HT-29 (cell line): ENCODE data around the gene FOXN3. TPM values are rescaled to one million over a fixed set of nuclear protein-coding genes. Genes with fewer than 3 reads are reported as not detected.

Experiments
- DNase-seq: peaks from one replicate; pipeline ENCODE4 v3.0.0-alpha.2; 2015; ENCODE audit warnings: low spot score
- total RNA-seq: library from RNA; depleted of rRNA; stranded (reverse); fragments of >200 nt; shearing (Covaris generic); gene quantifications from 2 replicates; pipeline ENCODE4 v1.2.3, GENCODE V29; 2014

Gene FOXN3
- total RNA-seq, 1 experiment from 2014 or later, result 9.4 TPM

- DNase-seq, result no peak
Observed at GRCh38 chr14:89364316-89364715, 52.7 kb downstream of the FOXN3 start.

DNA sequence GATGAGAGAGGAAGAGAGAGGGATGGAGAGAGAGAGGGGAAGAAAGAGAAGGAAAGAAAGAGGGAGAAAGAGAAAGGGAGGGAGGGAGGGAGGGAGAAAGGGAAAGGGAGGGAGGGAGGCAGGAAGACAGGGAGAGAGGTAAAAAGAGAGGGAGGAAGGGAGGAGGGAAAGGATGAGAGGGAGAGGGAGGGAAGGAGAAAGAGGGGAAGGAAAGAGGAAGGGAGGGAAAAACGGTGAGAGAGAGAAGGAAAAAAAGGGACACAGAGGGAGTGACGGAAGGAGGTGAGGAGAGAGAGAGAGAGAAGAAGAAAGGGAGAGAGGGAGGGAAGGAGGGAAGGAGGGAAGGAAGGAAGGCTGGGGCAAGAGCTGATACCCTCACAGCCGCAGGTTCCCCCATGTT lies 56.8 kb downstream of the FOXN3 start:
- no peak for DNase-seq

- no peak for DNase-seq
Observed at GRCh38 chr14:89359477-89360222, 57.4 kb downstream of the FOXN3 start.

DNA sequence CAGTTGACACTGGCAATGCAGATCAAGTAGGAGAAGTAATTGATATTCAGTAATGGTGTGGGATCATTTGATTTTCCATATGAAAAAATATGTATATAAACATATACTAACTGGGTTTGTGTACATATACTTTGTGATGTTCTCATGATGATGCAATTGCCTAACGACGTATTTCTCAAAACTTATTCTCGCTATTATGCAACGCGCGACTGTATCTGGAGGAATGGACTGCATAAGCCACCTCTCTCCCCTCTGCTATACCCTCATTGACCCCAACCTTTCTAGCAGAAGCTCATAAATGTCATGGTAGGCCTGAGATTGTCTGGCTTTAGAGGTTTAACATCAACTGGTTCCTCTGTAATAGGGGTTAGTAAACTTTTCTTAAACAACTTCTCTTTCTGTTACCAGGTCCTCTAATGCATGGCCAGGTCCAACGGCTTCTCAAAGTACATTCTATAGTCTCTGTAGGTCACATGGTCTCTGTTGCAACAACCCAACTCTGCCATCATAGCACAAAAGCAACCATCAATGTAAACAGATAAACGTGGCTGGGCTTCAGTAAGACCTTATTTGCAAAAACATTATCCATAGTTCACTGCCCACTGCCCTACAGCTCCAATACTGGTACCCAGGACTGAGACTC lies 59.3 kb downstream of the FOXN3 start:
- DNase-seq, result no peak

DNA sequence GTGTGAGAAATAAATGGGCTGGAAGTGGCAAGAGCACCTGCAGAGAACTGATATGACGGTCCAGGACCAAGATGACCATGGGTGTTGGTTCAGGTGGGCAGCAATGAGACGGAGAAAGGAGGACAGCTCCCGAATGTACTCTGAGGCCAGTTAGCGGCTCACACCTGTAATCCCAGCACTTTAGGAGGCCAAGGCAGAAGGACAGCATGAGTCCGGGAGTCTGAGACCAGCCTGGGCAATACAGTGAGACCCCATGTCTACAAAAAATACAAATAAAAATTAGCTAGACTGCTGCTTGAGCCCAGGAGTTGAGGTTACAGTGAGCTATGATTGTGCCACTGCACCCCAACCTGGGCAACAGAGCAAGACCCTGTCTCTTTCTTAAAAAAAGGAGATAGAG lies 60.1 kb downstream of the FOXN3 start:
- no peak for DNase-seq

- DNase-seq, result no peak
Observed at GRCh38 chr14:89356496-89356895, 60.5 kb downstream of the FOXN3 start.

DNA sequence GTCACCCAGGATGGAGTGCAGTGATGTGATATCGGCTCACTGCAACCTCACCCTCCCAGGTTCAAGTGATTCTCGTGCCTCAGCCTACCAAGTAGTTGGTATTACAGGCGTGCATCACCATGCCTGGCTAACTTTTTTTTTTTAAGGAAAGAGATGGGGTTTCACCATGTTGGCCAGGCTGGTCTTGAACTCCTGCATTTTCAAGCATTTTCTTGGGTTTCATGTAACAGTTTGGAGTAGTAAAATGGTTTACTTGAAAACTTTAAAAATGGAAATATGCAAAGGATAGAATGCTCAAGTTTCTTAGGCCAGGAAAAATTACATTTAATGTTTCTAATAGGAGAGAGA lies 63.3 kb downstream of the FOXN3 start:
- DNase-seq, result no peak

DNA sequence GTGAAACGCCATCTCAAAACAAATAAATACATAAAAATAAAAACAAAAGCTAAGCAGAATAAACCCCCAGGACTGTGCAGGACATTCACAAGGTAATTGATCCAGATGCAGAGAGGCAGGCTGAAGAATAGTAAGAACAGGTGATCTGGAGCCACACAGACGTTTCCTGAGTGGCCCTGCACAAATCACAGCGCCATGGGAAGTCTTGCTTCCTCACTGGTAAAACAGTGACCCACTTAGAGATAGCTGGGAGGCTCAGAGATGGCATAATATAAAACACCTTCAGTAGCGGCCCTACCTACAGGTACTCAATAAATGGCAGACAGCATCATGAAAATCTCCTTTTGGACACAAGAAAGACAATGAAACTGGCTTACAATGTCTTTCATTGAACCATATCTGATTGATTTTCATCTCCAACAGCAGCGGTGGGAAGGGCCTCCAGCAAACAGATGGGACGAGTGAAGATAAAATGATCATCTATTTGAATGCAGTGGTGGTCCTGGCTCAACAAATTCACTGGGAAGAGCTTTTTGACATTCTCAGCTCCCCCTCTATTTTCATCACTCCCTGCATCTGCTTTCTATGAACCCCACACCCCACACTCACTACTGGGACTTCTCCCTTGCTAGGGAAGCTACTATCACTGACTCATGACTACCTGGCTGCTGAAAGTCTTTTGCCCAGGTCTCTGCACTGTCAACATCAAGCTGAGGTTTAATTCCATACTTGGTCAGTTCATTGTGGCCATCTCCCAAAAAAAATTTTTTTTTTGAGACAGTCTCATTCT lies 63.9 kb downstream of the FOXN3 start:
- no peak for DNase-seq

DNA sequence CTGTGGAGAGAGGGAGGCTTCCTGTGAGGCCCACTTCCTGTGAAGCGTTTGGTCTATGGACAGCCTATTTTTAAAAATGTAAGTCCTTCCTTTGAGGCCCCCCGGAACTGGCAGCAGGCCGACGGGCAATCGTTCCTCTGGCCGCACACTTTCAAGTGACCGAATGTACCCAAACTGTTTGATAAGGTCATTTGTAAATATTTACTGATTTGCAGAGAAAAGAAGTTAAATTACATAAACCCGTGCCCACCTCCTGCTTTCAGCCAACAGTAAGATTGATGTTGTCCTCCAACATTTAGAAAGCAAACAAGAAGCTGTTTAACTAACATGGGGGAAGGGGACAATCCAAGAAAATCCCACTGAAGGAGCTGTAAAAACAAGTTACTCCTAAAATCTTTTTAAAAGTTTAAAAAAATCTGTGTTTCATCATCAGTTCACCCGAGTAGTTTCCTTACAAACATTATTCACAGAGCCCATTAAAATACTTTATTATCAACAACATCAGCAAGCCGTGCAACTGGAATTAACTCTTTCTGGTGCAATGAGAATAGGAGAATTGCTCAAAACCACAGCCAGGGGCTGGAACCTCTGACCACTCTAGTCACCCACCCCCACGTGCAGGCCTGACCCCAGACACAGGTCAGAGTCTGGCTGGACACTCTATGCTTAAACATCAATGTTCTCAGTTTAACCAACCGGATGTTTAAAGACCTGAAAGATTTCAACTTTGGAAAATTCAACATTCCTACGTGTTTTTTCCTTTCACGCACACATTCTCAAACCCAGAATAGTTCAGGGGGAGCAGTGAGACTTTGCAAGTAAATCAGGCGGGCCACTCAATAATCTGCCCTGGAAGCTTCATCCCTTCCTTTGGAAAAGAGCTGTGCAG lies 65.3 kb downstream of the FOXN3 start:
- no peak for DNase-seq

- no peak for DNase-seq
Observed at GRCh38 chr14:89351221-89351515, 65.9 kb downstream of the FOXN3 start.

DNA sequence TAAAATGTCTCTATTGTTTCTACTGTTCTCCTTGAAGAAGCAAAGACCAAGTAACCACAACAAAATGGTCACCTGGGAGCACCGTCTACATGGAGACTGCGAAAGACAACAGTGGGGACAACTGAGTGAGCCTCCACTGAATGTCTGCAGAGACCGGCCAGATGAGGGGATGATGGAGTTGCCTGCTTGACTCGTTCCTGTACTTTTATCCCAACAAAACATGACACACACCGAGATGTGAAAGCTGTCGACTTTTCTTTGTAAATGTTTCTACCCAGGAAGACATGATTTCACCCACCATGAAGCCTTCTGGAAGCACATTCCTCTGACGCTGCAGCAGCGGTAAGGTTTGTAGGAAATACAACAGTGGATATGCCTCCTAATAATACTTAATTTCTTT lies 66.9 kb downstream of the FOXN3 start:
- DNase-seq, result no peak

DNA sequence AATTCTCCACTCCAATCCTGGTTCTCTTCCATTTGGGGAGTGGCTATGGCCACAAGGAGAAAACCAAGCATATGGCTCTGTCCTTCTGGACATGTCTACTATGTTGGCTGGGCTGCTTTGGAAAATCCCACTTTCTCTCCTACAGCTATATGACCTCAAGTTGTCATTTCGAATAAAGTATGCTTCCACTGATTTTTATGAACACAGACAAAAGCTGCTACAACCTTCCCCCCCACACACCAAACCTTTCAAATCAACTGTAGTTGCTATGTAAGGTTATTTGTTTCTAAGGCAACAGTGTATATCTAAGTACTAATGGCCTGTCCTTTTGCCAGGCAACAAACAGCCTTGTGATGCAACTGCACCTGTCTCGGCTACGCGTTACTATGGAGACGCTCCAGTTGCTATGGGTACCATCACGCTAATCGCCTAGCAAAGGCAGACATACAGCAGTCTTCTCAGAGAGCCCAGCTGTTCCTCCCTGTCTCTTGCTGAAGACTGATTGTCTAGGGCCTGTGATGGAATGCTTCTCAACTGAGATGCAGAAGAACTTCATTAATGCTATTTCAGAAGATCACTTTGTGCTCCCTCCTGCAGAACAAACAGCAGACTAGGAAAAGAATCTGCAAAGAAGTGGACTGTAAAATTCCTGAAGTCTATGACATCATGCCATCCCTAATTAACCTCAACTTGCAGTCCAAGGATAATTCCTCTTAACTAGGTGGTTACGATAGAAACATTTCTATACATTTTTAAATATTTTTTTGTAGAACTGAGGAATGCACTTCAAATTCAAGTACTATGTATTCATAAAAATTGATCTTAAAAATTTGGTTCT lies 67.6 kb downstream of the FOXN3 start:
- DNase-seq, result no peak

GRCh38 chr14:89348722-89349121 lies 68.3 kb downstream of the FOXN3 start:
- no peak for DNase-seq

DNA sequence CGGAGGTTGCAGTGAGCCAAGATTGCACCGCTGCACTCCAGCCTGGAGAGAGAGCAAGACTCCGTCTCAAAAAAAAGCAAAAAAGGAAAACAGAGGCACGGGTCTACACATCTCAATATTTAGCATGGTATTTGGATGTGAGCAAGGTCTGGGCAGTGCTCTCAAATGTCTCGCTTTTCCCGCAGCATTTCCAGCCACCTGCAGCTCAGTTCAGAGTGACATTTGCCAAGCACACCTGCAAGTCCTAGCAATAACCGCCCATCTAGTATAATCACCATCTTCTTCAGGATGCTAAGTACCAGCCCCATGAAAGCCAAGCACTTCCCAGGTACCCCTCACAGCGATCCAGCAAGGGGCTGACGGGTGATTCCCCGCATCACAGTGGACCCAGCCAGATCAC lies 69.1 kb downstream of the FOXN3 start:
- no peak for DNase-seq

DNA sequence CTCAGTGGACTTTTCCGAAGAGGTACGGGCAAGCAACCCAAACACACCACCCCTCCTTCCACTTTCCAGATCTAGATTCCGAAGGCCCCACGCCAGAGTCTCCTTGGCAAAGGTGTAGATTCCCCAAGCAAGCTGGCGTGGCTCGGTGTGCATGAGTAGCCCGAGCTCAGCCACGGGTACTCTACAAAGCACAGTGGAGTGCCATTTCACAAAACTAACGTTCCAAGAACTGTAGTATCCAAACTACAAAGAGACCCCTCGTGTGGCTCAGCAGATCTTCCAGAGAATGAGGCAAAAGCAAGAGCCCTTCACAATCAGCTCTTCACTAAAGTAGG lies 72.1 kb downstream of the FOXN3 start:
- no peak for DNase-seq

GRCh38 chr14:89343356-89343755 lies 73.7 kb downstream of the FOXN3 start:
- DNase-seq, result no peak

DNA sequence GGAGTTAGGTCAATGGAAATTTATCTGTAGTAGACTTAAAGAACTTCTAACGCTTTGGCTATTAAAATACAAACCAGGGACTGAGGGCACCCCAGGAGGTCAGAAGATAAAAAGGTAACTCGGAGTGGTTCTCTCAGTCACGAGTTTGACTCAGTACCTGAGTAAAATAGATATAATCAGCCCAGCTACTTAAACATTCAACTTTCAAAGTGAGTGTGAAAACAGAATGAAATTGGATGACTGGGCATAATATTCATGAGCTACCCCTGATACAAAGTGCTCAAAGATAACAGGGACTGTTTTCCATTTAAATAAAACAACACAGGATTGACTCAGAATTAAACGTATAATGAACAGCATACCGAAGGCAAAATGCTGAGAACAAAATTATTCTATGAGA lies 75.0 kb downstream of the FOXN3 start:
- DNase-seq, result no peak

DNA sequence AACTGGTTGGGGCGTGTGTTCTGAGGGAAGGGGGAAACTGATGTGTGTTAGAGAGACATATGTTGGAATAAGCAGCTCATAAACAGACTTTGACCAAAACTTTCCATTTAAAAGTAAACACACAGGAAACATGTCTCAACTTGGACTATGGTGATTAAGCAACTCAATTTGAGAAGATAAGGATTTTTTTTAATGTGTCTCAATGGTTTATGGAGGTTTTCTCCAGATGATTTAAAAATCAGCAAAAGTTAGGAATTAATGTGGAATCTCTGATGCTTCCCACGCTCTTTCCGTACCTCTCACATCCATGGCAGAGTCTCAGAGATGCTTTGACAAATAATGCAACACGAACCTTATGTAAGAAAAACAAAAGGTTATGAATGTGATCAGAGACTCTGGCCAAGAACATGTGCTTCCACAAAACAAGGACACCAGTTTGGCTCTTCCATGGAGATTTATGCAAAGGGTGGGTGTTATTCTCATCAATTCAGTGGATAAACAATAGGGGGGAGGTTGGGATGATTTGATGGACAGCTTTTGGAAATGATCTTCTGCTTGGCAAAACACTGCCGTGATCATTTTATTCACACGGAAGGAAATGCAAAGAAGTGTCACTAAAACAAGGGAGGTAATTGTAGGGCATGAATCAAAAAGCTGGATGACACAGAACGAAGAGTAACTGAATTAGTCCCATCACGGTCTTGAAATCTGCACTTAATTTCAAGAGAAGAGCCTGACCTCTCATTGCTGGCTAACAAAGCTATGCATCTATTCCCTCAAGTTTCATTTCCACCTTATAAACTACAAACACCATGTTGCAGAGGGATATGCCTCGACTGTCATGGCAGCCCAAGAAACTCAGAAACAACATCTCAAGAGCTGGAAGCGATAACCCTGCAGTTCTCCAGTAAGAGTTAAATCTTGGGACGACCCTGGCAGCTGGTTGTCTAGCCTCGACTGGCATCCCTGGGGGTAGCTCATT lies 76.5 kb downstream of the FOXN3 start:
- no peak for DNase-seq

DNA sequence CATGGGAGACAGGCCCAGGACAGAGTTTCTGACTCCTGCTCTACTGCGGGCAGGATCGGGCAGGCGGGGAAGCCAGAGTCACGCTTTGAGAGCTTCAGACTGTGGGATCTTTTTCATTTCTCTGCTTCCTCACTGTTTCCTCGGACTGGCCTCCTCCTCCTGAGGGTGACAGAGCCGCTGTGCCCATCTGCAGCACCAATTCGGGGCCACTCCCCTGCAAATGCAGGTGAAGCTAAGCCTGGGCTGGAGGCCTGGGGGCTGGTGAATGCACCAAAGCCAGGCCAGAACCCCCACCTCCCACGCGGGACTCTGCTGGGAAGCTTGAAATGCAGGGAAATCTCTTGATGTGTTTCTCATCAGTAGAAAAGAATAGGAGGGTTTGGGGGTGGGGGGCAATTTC lies 77.5 kb downstream of the FOXN3 start:
- DNase-seq, result no peak

- DNase-seq, result no peak
Observed at GRCh38 chr14:89339158-89339557, 77.9 kb downstream of the FOXN3 start.
